ENCODE measurements around the gene GAA.

- TF ChIP-seq EZH2 (IDR thresholded peaks at IDR 0.05), result no peak
- TF ChIP-seq POLR2AphosphoS5 (IDR thresholded peaks at IDR 0.05; ENCODE audit: borderline replicate concordance, low read depth, low read length), result no peak
Observed at GRCh38 chr17:80086616-80087015, 14.8 kb upstream of the GAA start.
